T-cell (primary cell): ENCODE measurements around the gene TBX15. TPM values are rescaled to one million over a fixed set of nuclear protein-coding genes. Genes with fewer than 3 reads are reported as not detected.

Experiments
- ATAC-seq, 4 experiments: fragments of 200-7000 bp in 3 of 4; fragments of 150-1000 bp in 1 of 4; cut with Tn5 transposase; replicated peaks in 1 of 4; 1 replicate in 3 of 4; 2 replicates in 1 of 4; pipeline ENCODE4 v1.10.0; 2021; ENCODE audit warnings: moderate library complexity in 3 of 4, mild to moderate bottlenecking in 2 of 4, moderate number of reproducible peaks in 1 of 4
- CTCF ChIA-PET, 2 donors: fragments of 300-600 bp; sonication (Branson Sonifier 250); formaldehyde crosslinking; loops; one replicate each; lab custom pipeline; 2022; ENCODE audit warnings: antibody characterized with exemption in 2 of 2; lab: Charles Lee
- POLR2A ChIA-PET, 2 donors: fragments of 300-600 bp; sonication (Branson Sonifier 250); formaldehyde crosslinking; loops; one replicate each; lab custom pipeline; 2022; ENCODE audit warnings: antibody characterized with exemption in 2 of 2; lab: Charles Lee
- DNase-seq, 35 experiments: peaks; one replicate each; pipeline versions ENCODE4 v3.0.0 to v3.0.0-alpha.2; 2013 to 2023
- H3K27ac ChIP-seq: one replicate; pipeline ENCODE4 v1.5.1; 2013; ENCODE audit warnings: low read length
- H3K27me3 ChIP-seq, 2 experiments: replicated peaks in 1 of 2; 1 replicate in 1 of 2; 2 replicates in 1 of 2; pipeline versions ENCODE4 v1.6.1 to v1.7.0; 2013; ENCODE audit warnings: low read length in 1 of 2, mixed read lengths in 1 of 2; ENCODE audit not compliant: control insufficient read depth in 2 of 2, insufficient read depth in 2 of 2; ENCODE audit errors: extremely low read depth in 1 of 2
- H3K36me3 ChIP-seq, 2 donors: 1 replicate in 1 of 2; 2 replicates in 1 of 2; pipeline versions ENCODE4 v1.6.1 to v1.7.0; 2013; ENCODE audit warnings: low read length in 1 of 2; ENCODE audit not compliant: control insufficient read depth in 2 of 2, insufficient read depth in 1 of 2; ENCODE audit errors: extremely low read depth in 1 of 2
- H3K4me1 ChIP-seq, 2 experiments: 1 replicate in 1 of 2; 2 replicates in 1 of 2; pipeline versions ENCODE4 v1.6.1 to v1.7.0; 2013; ENCODE audit warnings: low read length in 2 of 2, mixed read lengths in 1 of 2; ENCODE audit not compliant: insufficient read depth in 2 of 2, control insufficient read depth in 1 of 2; ENCODE audit errors: extremely low read depth in 1 of 2
- H3K4me3 ChIP-seq, 2 donors: 1 replicate in 1 of 2; 2 replicates in 1 of 2; pipeline versions ENCODE4 v1.5.1 to v1.7.0; 2013; ENCODE audit warnings: mild to moderate bottlenecking in 2 of 2, low read length in 1 of 2, moderate library complexity in 1 of 2; ENCODE audit not compliant: control insufficient read depth in 1 of 2; ENCODE audit errors: extremely low read depth in 1 of 2
- H3K9me3 ChIP-seq: 2 replicates; pipeline ENCODE4 v1.7.0; 2013
- H3K27ac Mint-ChIP-seq, 2 donors: one replicate each; pipeline ENCODE4 v1.8.0; 2020 to 2021; ENCODE audit warnings: mild to moderate bottlenecking in 2 of 2, mixed read lengths in 2 of 2
- H3K27me3 Mint-ChIP-seq, 2 donors: one replicate each; pipeline ENCODE4 v1.8.0; 2021 to 2022; ENCODE audit warnings: mixed read lengths in 2 of 2
- H3K36me3 Mint-ChIP-seq: one replicate; pipeline ENCODE4 v1.8.0; 2021; ENCODE audit warnings: mixed read lengths
- H3K4me1 Mint-ChIP-seq, 3 donors: one replicate each; pipeline ENCODE4 v1.8.0; 2020 to 2022; ENCODE audit warnings: mixed read lengths in 3 of 3, mild to moderate bottlenecking in 1 of 3
- H3K4me3 Mint-ChIP-seq, 3 donors: one replicate each; pipeline ENCODE4 v1.8.0; 2020 to 2022; ENCODE audit warnings: mild to moderate bottlenecking in 3 of 3, mixed read lengths in 3 of 3, moderate library complexity in 3 of 3
- H3K9me3 Mint-ChIP-seq, 3 donors: one replicate each; pipeline ENCODE4 v1.8.0; 2020 to 2022; ENCODE audit warnings: mixed read lengths in 3 of 3
- WGBS: methylation state at CpG from one replicate; pipeline ENCODE4 v1.1.5; 2013; ENCODE audit warnings: missing lambda C conversion rate; ENCODE audit not compliant: insufficient coverage; 5-methylcytosine and 5-hydroxymethylcytosine counted together
- total RNA-seq, 35 experiments: library from RNA in 6 of 35; stranded (reverse) in 6 of 35; fragments of 120-200 nt in 1 of 35; gene quantifications; one replicate each; pipeline versions ENCODE4 v1.2.1 to v1.2.4 and lab custom pipeline; 2013 to 2026

Gene TBX15
- total RNA-seq, 5 donors from 2014 or later (not counting 1 experiment from before 2014, with no cell fraction given): 0.12 TPM; not detected in 4

GRCh38 chr1:118982821-118983557, 5.2 kb downstream of the TBX15 start:
- Mint-ChIP-seq H3K4me3 (peak overlapping the region in 1 of 3 donors; percentile 74), H3K9me3 (peaks cover 0 to 10% (median 5%) of the 10 kb centered on the region in 3 donors), H3K4me1 (peaks cover 24 to 41% (median 30%) of the 10 kb centered on the region in 3 donors), H3K36me3 (no peaks in the 10 kb centered on the region), H3K27me3 (peaks cover 81 to 89% of the 10 kb centered on the region in 2 donors), H3K27ac (no peak overlapping the region)
- no peak overlapping the region for H3K4me3 ChIP-seq
- no peaks in the 10 kb centered on the region for H3K9me3 ChIP-seq
- peaks cover 0 to 20% of the 10 kb centered on the region in 2 experiments for H3K4me1 ChIP-seq
- peaks cover 25 to 69% of the 10 kb centered on the region in 2 experiments for H3K27me3 ChIP-seq
- ATAC-seq (no peak), DNase-seq (no peak)
- POLR2A ChIA-PET: no interaction called here
- no peaks in the 10 kb centered on the region for H3K36me3 ChIP-seq
- CTCF ChIA-PET: interaction anchor here in 1 of 2 donors (0.6 kb wide), 1 partner anchor 26 kb away, joined by 5 read pairs; no protein-coding TSS in a partner anchor
- WGBS: 11% methylated on average over 19 of the region's 26 CpGs
- H3K27ac ChIP-seq: no peak overlapping the region

GRCh38 chr1:118982266-118982665, 5.9 kb downstream of the TBX15 start:
- CTCF ChIA-PET: no interaction called here
- peaks cover 24 to 41% (median 30%) of the 10 kb centered on the region in 3 donors for H3K4me1 Mint-ChIP-seq

GRCh38 chr1:118981436-118981835, 6.7 kb downstream of the TBX15 start:
- peaks cover 19 to 35% (median 23%) of the 10 kb centered on the region in 3 donors for H3K4me1 Mint-ChIP-seq
- no peaks in the 10 kb centered on the region for H3K36me3 Mint-ChIP-seq
- 0% methylated on average over 1 of the region's 1 CpG for WGBS
- no peak overlapping the region for H3K4me3 Mint-ChIP-seq
- H3K4me3 ChIP-seq: no peak overlapping the region
- POLR2A ChIA-PET: no interaction called here
- H3K9me3 ChIP-seq: no peaks in the 10 kb centered on the region
- CTCF ChIA-PET: no interaction called here
- H3K27me3 Mint-ChIP-seq: peaks cover 77 to 85% of the 10 kb centered on the region in 2 donors
- peaks cover 26 to 55% of the 10 kb centered on the region in 2 experiments for H3K27me3 ChIP-seq
- no peaks in the 10 kb centered on the region for H3K36me3 ChIP-seq
- H3K27ac ChIP-seq: no peak overlapping the region
- peaks cover 0 to 10% of the 10 kb centered on the region in 2 experiments for H3K4me1 ChIP-seq
- no peak overlapping the region for H3K27ac Mint-ChIP-seq
- DNase-seq (no peak), ATAC-seq (no peak)
- H3K9me3 Mint-ChIP-seq: peaks cover 0 to 8% (median 5%) of the 10 kb centered on the region in 3 donors

More at GRCh38 chr1:118982266-118982665, 5.9 kb downstream of the TBX15 start:
- Mint-ChIP-seq H3K27me3 (peaks cover 82 to 87% of the 10 kb centered on the region in 2 donors), H3K36me3 (no peaks in the 10 kb centered on the region), H3K4me3 (no peak overlapping the region), H3K27ac (no peak overlapping the region), H3K9me3 (peaks cover 0 to 10% (median 5%) of the 10 kb centered on the region in 3 donors)
- H3K27ac ChIP-seq: no peak overlapping the region
- H3K9me3 ChIP-seq: no peaks in the 10 kb centered on the region
- POLR2A ChIA-PET: no interaction called here
- DNase-seq (no peak), ATAC-seq (no peak)
- H3K4me1 ChIP-seq: peaks cover 0 to 13% of the 10 kb centered on the region in 2 experiments
- no CpG with 5 or more reads among the region's 6 CpGs for WGBS
- no peak overlapping the region for H3K4me3 ChIP-seq
- H3K27me3 ChIP-seq: peaks cover 29 to 62% of the 10 kb centered on the region in 2 experiments
- no peaks in the 10 kb centered on the region for H3K36me3 ChIP-seq

GRCh38 chr1:118979754-118980575, 8.2 kb downstream of the TBX15 start:
- Mint-ChIP-seq H3K27me3 (peaks cover 73 to 74% of the 10 kb centered on the region in 2 donors), H3K9me3 (peaks cover 0 to 8% (median 5%) of the 10 kb centered on the region in 3 donors), H3K4me3 (no peak overlapping the region), H3K27ac (no peak overlapping the region), H3K36me3 (no peaks in the 10 kb centered on the region), H3K4me1 (peaks cover 5 to 23% (median 10%) of the 10 kb centered on the region in 3 donors)
- peaks cover 25 to 42% of the 10 kb centered on the region in 2 experiments for H3K27me3 ChIP-seq
- no peaks in the 10 kb centered on the region for H3K36me3 ChIP-seq
- H3K4me3 ChIP-seq: no peak overlapping the region
- no peak overlapping the region for H3K27ac ChIP-seq
- CTCF ChIA-PET: no interaction called here
- ATAC-seq: no peak
- DNase-seq: no peak
- H3K9me3 ChIP-seq: no peaks in the 10 kb centered on the region
- 13% methylated on average over 49 of the region's 59 CpGs for WGBS
- H3K4me1 ChIP-seq: peaks cover 0 to 8% of the 10 kb centered on the region in 2 experiments
- POLR2A ChIA-PET: no interaction called here

- DNase-seq (no peak), ATAC-seq (no peak)
- Histone ChIP-seq H3K4me1 (no peaks in the 10 kb centered on the region), H3K4me3 (no peak overlapping the region), H3K27ac (no peak overlapping the region), H3K36me3 (no peaks in the 10 kb centered on the region), H3K27me3 (peaks cover 25 to 33% of the 10 kb centered on the region in 2 experiments), H3K9me3 (no peaks in the 10 kb centered on the region)
- H3K27me3 Mint-ChIP-seq: peaks cover 69 to 70% of the 10 kb centered on the region in 2 donors
- no peaks in the 10 kb centered on the region for H3K36me3 Mint-ChIP-seq
- ChIA-PET POLR2A (no interaction called here), CTCF (no interaction called here)
- peaks cover under 1 to 8% (median 5%) of the 10 kb centered on the region in 3 donors for H3K9me3 Mint-ChIP-seq
- 3% methylated on average over 6 of the region's 23 CpGs for WGBS
- peaks cover 0 to 15% (median 5%) of the 10 kb centered on the region in 3 donors for H3K4me1 Mint-ChIP-seq
- H3K27ac Mint-ChIP-seq: no peak overlapping the region
- no peak overlapping the region for H3K4me3 Mint-ChIP-seq
These were observed 9.0 kb downstream of the TBX15 start for GRCh38 chr1:118978914-118979701.
